HCT116 (cell line): Measurements from ENCODE around the gene SNX1. TPM values are rescaled to one million over a fixed set of nuclear protein-coding genes. Genes with fewer than 3 reads are reported as not detected.

Experiments
- ATAC-seq: fragments of 200-7000 bp; cut with Tn5 transposase; 2 replicates; pipeline ENCODE4 v1.9.1; 2020; ENCODE audit warnings: mild to moderate bottlenecking, moderate library complexity
- BruUV-seq: library from RNA; stranded (reverse); fragments of 400-500 nt; replicated peaks from 2 replicates; lab custom pipeline; 2021; lab: Mats Ljungman, UMichigan
- CTCF ChIA-PET: fragments of 300-600 bp; sonication (Branson Sonifier 250); formaldehyde crosslinking; loops from one replicate; lab custom pipeline; 2021; ENCODE audit warnings: antibody characterized with exemption; lab: Charles Lee
- POLR2A ChIA-PET: fragments of 300-600, 350-600 bp; sonication (Branson Sonifier 250); formaldehyde crosslinking; loops from one replicate; lab custom pipeline; 2021; ENCODE audit warnings: antibody characterized with exemption; lab: Charles Lee
- RAD21 ChIA-PET, 2 experiments: fragments of 300-600 bp; sonication (Branson Sonifier 250); formaldehyde crosslinking; loops; one replicate each; lab custom pipeline; 2023; ENCODE audit warnings: low total read pairs in 2 of 2; ENCODE audit not compliant: uncharacterized antibody in 2 of 2, unreplicated experiment in 2 of 2, low non-redundant PET in 1 of 2; lab: Charles Lee
- DNase-seq: peaks from one replicate; pipeline ENCODE4 v3.0.0-alpha.2; 2010; ENCODE audit warnings: low read depth, low spot score
- H2AFZ ChIP-seq: fragments of 200-600 bp; shearing (Covaris generic), sonication (generic); 2 replicates; pipeline ENCODE4 v1.6.1; 2017; ENCODE audit warnings: low read depth, mixed run types, mixed read lengths, antibody characterized with exemption, low read length; ENCODE audit not compliant: poor library complexity, severe bottlenecking
- H3K27ac ChIP-seq: 2 replicates; pipeline ENCODE4 v1.5.1; 2012; ENCODE audit warnings: low read depth, low read length
- H3K27me3 ChIP-seq: fragments of 200-600 bp; sonication (generic); 2 replicates; pipeline ENCODE4 v1.6.1; 2016; ENCODE audit warnings: mixed run types, low read length, mixed read lengths; ENCODE audit not compliant: insufficient read depth
- H3K36me3 ChIP-seq, 2 experiments: fragments of 200-500 bp in 1 of 2; fragments of 200-600 bp in 1 of 2; sonication (Bioruptor generic) in 1 of 2; sonication (generic) in 1 of 2; 2 replicates each; pipeline versions ENCODE4 v1.5.1 to v1.6.1; 2014 to 2016; ENCODE audit warnings: low read length in 2 of 2, inconsistent platforms in 1 of 2, mixed read lengths in 1 of 2, mixed run types in 1 of 2; ENCODE audit not compliant: insufficient read depth in 2 of 2, control insufficient read depth in 1 of 2
- H3K4me1 ChIP-seq, 2 experiments: fragments of 200-600 bp in 1 of 2; sonication (generic) in 1 of 2; 2 replicates each; pipeline versions ENCODE4 v1.5.1 to v1.6.1; 2012 to 2017; ENCODE audit warnings: low read length in 2 of 2, inconsistent platforms in 1 of 2, mild to moderate bottlenecking in 1 of 2, mixed read lengths in 1 of 2, mixed run types in 1 of 2, moderate library complexity in 1 of 2; ENCODE audit not compliant: insufficient read depth in 2 of 2, control insufficient read depth in 1 of 2
- H3K4me2 ChIP-seq: fragments of 200-600 bp; sonication (generic); 2 replicates; pipeline ENCODE4 v1.6.1; 2017; ENCODE audit warnings: mixed run types, low read length, mixed read lengths
- H3K4me3 ChIP-seq, 2 experiments: fragments of 200-600 bp in 1 of 2; sonication (generic) in 1 of 2; replicated peaks in 1 of 2; 2 replicates each; pipeline ENCODE4 v1.5.1; 2011 to 2016; ENCODE audit warnings: low read length in 2 of 2, control low read depth in 1 of 2, low read depth in 1 of 2, mild to moderate bottlenecking in 1 of 2, mixed read lengths in 1 of 2, mixed run types in 1 of 2
- H3K79me2 ChIP-seq: fragments of 200-600 bp; sonication (generic); 2 replicates; pipeline ENCODE4 v1.6.1; 2017; ENCODE audit warnings: mild to moderate bottlenecking, mixed run types, low read length, moderate library complexity, mixed read lengths; ENCODE audit not compliant: insufficient read depth
- H3K9ac ChIP-seq: fragments of 200-600 bp; sonication (generic); 2 replicates; pipeline ENCODE4 v1.6.1; 2016; ENCODE audit warnings: low read length, mixed read lengths
- H3K9me2 ChIP-seq: fragments of 200-600 bp; sonication (generic), shearing (Covaris generic); 2 replicates; pipeline ENCODE4 v1.6.1; 2017; ENCODE audit warnings: mixed run types, mild to moderate bottlenecking, moderate library complexity; ENCODE audit not compliant: insufficient read depth
- H3K9me3 ChIP-seq, 2 experiments: fragments of 200-500 bp in 1 of 2; fragments of 200-600 bp in 1 of 2; sonication (Bioruptor generic) in 1 of 2; sonication (generic) in 1 of 2; 2 replicates each; pipeline ENCODE4 v1.6.1; 2014 to 2017; ENCODE audit warnings: low read length in 2 of 2, mixed read lengths in 2 of 2, inconsistent platforms in 1 of 2, low read depth in 1 of 2, mild to moderate bottlenecking in 1 of 2, mixed run types in 1 of 2, moderate library complexity in 1 of 2; ENCODE audit not compliant: control insufficient read depth in 1 of 2, insufficient read depth in 1 of 2
- H4K20me1 ChIP-seq: fragments of 200-600 bp; sonication (generic), shearing (Covaris generic); 2 replicates; pipeline ENCODE4 v1.6.1; 2017; ENCODE audit warnings: mixed run types, mild to moderate bottlenecking, moderate library complexity; ENCODE audit not compliant: insufficient read depth
- CTCF ChIP-seq, 3 experiments: fragments of 200-600 bp in 1 of 3; sonication (generic) in 1 of 3; IDR thresholded peaks in 2 of 3; conservative IDR thresholded peaks in 1 of 3; 2 replicates each; pipeline ENCODE4 v1.5.1; 2012 to 2017; ENCODE audit warnings: low read depth in 2 of 3, low read length in 2 of 3, antibody characterized with exemption in 1 of 3, borderline replicate concordance in 1 of 3, control low read depth in 1 of 3, mild to moderate bottlenecking in 1 of 3, mixed read lengths in 1 of 3, mixed run types in 1 of 3, moderate library complexity in 1 of 3; ENCODE audit not compliant: insufficient read depth in 1 of 3
- TCF7L2 ChIP-seq: IDR thresholded peaks from 2 replicates; pipeline ENCODE4 v1.7.0; 2011; ENCODE audit warnings: borderline replicate concordance, inconsistent platforms; ENCODE audit not compliant: insufficient read depth, insufficient read length; ENCODE audit errors: extremely low read depth
- ZFX ChIP-seq: fragments of 450-650 bp; IDR thresholded peaks from 2 replicates; pipeline ENCODE4 v1.6.1; 2017
- intact Hi-C: fragments of 100-400 bp; cut with micrococcal nuclease; formaldehyde crosslinking; loops from 2 replicates; pipeline ENCODE4 v1.10.0; 2022
- total RNA-seq: library from RNA; stranded (reverse); gene quantifications from one replicate; pipeline ENCODE4 v1.2.1, GENCODE V29; 2021; ENCODE audit not compliant: unreplicated experiment

The SNX1 gene
- total RNA-seq, 1 experiment from 2014 or later, result 91.9 TPM

GRCh38 chr15:64092864-64093626 lies 2.7 kb upstream of the SNX1 start:
- 0 out of 2 replicates have a peak, but pooled peaks cover 2% of the 10 kb centered on the region for H4K20me1 ChIP-seq
- CTCF ChIA-PET, result interaction anchor here (0.6 to 1.8 kb wide), 6 partner anchors 26 to 627 kb away, joined by 3 to 11 read pairs (median 4); no protein-coding TSS in a partner anchor
- TF ChIP-seq CTCF (IDR thresholded peaks at IDR 0.05 in 2 of 3, conservative IDR thresholded peaks at IDR 0.05 in 1 of 3; ENCODE audit: borderline replicate concordance in 1 of 3, insufficient read depth in 1 of 3, low read depth in 2 of 3, low read length in 2 of 3) (peak in 1 of 3 experiments; percentile 3; a peak in 1 of 6 replicates), TCF7L2 (no peak), ZFX (peak; percentile 63; the same call in 1 of the 2 replicates)
- peaks cover 25 to 37% of the 10 kb centered on the region in 2 experiments for H3K4me1 ChIP-seq
- no peaks in the 10 kb centered on the region for H3K9me2 ChIP-seq
- H3K36me3 ChIP-seq, result peaks cover under 1 to 8% of the 10 kb centered on the region in 2 experiments; a peak in 2 of 4 replicates
- POLR2A ChIA-PET, result interaction anchor here (0.9 to 1.5 kb wide), 3 partner anchors 19 to 590 kb away, joined by 4 to 9 read pairs (median 4); no protein-coding TSS in a partner anchor
- H3K4me2 ChIP-seq, result peak overlapping the region; percentile 76
- H3K9ac ChIP-seq, result peak overlapping the region; percentile 86
- H2AFZ ChIP-seq, result no peak overlapping the region
- ATAC-seq, result peak; percentile 33
- RAD21 ChIA-PET, result interaction anchor here in 1 of 2 experiments (1.3 kb wide), 1 partner anchor 22 kb away, joined by 3 read pairs; no protein-coding TSS in a partner anchor
- peak overlapping the region; percentile 85 to 96 for H3K4me3 ChIP-seq
- H3K27me3 ChIP-seq, result no peaks in the 10 kb centered on the region
- H3K27ac ChIP-seq, result peak overlapping the region; percentile 65
- H3K9me3 ChIP-seq, result no peaks in the 10 kb centered on the region
- DNase-seq, result no peak
- H3K79me2 ChIP-seq, result peaks cover 76% of the 10 kb centered on the region
- BruUV-seq, result TSS peak; percentile 71
- intact Hi-C loops, result no loop called here
